ENCODE data around the gene MAPKAP1. TPM values are rescaled to one million over a fixed set of nuclear protein-coding genes. Genes with fewer than 3 reads are reported as not detected.

MAPKAP1 gene
- total and polyA plus RNA-seq, 2 of the 13 experiments (the other 11 are each of a cell fraction or from before 2014, with no cell fraction given) = 45.0 to 64.3 TPM

GRCh38 chr9:125549465-125549871, 157.5 kb downstream of the MAPKAP1 start (continued):
- TF ChIP-seq LRRFIP1 (CRISPR knock-in tag; conservative IDR thresholded peaks at IDR 0.05) (no peak), ISL2 (CRISPR knock-in tag; IDR thresholded peaks at IDR 0.05) (peak; percentile 15; the same call in 1 of the 2 replicates), TCF7 (IDR thresholded peaks at IDR 0.05; ENCODE audit: low read depth) (peak; percentile 56), ZNF18 (CRISPR knock-in tag; IDR thresholded peaks at IDR 0.05; ENCODE audit: insufficient replicate concordance) (peak; percentile 49), SOX6 (IDR thresholded peaks at IDR 0.05) (no peak), SOX6 (CRISPR knock-in tag; IDR thresholded peaks at IDR 0.05) (peak; percentile 70), RXRB (CRISPR knock-in tag; IDR thresholded peaks at IDR 0.05; ENCODE audit: borderline replicate concordance) (peak; percentile 31; the same call in 1 of the 2 replicates), GPBP1L1 (CRISPR knock-in tag; IDR thresholded peaks at IDR 0.05) (no peak), PHF21A (CRISPR knock-in tag; IDR thresholded peaks at IDR 0.05) (peak; percentile 27; the same call in 1 of the 2 replicates), GATAD2A (CRISPR knock-in tag; IDR thresholded peaks at IDR 0.05) (peak; percentile 33; the same call in 1 of the 2 replicates), HMG20A (CRISPR knock-in tag; IDR thresholded peaks at IDR 0.05; ENCODE audit: borderline replicate concordance) (peak; percentile 17; the same call in 1 of the 2 replicates), ZNF451 (CRISPR knock-in tag; IDR thresholded peaks at IDR 0.05) (no peak), NCOA2 (CRISPR knock-in tag; IDR thresholded peaks at IDR 0.05) (peak; percentile 43; the same call in 1 of the 2 replicates), RAD21 (CRISPR knock-in tag; IDR thresholded peaks at IDR 0.05) (no peak), HNF4A (CRISPR knock-in tag; IDR thresholded peaks at IDR 0.05) (no peak; the same call in 1 of the 2 replicates), HIC2 (CRISPR knock-in tag; IDR thresholded peaks at IDR 0.05; ENCODE audit: low read depth) (0 out of 2 replicates have a peak, but pooled peaks have one; percentile 18), ATF3 (CRISPR knock-in tag; IDR thresholded peaks at IDR 0.05) (no peak), ZBTB37 (CRISPR knock-in tag; IDR thresholded peaks at IDR 0.05) (peak; percentile 96), FOSL2 (CRISPR knock-in tag; IDR thresholded peaks at IDR 0.05) (no peak), MTF2 (CRISPR knock-in tag; IDR thresholded peaks at IDR 0.05; ENCODE audit: borderline replicate concordance) (no peak), SOX13 (IDR thresholded peaks at IDR 0.05) (no peak), SOX13 (CRISPR knock-in tag; conservative IDR thresholded peaks at IDR 0.05 in 1 of 2, IDR thresholded peaks at IDR 0.05 in 1 of 2) (peak in 1 of 2 experiments; percentile 51; a peak in 1 of 4 replicates), SSRP1 (CRISPR knock-in tag; IDR thresholded peaks at IDR 0.05) (no peak), SAP130 (CRISPR knock-in tag; IDR thresholded peaks at IDR 0.05; ENCODE audit: low read depth) (peak; percentile 24; the same call in 1 of the 2 replicates)

Data from HepG2 (cell line).